GM21360 (cell line): ENCODE data around the gene DLGAP4.
"Not testable (repeated sequence)": the region's sequence is repeated elsewhere in the genome, so short reads cannot be mapped to it uniquely, and the experiment has no call there.

Experiments used
- ATAC-seq: cut with Tn5 transposase; IDR thresholded peaks from one replicate; pipeline ENCODE4 v1.9.1; 2021; ENCODE audit warnings: mild to moderate bottlenecking, moderate library complexity; ENCODE audit not compliant: unreplicated experiment

Gene DLGAP4

DNA sequence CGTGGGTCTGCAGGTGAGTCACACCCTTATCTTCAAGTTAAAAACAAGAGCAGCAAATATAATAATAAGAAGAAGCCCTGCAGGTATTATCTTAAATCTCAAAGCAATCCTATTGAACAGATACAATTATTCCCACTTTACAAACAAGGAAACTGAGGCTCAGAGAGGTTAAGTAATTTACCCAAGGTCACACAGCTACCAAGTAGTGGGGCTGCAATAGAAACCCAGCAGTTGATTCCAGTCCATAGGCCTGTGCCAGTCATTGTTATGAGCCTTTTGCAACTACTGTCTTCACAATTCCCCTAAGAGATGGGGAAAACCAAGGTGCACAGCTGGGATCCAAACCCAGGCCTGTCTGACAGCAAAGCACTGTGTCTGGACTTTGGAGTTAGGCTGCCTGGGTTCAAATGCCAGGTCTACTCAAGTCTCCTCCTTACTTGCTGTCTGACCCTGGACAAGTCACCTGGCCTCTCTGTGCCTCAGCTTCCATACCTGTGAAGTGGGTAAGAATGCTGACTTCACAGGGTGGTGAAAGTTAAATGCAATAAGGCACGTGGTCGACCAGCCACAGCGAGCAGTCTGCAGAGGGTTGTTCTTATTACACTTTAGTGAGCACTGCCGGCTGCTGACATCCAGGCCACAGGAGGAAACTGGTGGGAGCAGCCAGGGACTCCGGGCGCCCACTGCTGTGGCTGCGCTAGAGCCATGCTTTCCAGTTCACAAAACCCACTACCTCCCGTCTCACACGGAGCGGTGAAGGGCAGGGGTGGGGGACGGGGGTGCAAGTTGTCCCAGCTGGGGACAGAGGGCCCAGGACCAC lies 241.3 kb downstream of the DLGAP4 start:
- ATAC-seq = no peak

DNA sequence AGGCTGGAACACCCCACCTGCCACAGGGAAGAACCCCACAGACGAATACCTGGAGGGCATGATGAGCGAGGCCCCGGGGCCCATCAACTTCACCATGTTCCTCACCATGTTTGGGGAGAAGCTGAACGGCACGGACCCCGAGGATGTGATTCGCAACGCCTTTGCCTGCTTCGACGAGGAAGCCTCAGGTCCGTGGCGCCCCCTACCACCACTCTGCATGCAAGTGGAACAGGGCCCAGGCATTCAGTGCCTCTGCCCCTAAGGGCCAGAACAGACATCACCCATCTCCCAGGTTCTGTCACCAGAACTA lies 241.8 kb downstream of the DLGAP4 start:
- no peak for ATAC-seq

DNA sequence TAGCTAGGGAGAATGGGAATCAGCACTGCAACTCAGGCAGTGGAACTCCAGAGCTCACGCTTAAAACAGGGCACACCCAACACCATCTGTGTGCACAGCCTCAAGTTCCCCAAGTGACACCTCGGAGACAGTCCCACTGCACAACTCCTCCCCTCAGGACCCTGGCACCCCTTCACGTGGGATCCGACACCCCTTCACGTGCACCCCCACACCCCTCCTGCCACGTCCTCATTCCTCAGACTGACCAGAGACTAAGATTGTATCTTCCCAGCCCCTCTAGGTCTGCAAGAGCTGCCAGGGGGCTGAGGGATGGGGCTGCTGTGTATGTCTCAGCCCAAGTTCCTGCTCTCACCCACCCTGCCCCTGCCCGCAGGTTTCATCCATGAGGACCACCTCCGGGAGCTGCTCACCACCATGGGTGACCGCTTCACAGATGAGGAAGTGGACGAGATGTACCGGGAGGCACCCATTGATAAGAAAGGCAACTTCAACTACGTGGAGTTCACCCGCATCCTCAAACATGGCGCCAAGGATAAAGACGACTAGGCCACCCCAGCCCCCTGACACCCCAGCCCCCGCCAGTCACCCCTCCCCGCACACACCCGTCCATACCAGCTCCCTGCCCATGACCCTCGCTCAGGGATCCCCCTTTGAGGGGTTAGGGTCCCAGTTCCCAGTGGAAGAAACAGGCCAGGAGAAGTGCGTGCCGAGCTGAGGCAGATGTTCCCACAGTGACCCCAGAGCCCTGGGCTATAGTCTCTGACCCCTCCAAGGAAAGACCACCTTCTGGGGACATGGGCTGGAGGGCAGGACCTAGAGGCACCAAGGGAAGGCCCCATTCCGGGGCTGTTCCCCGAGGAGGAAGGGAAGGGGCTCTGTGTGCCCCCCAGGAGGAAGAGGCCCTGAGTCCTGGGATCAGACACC lies 242.8 kb downstream of the DLGAP4 start:
- no peak for ATAC-seq

DNA sequence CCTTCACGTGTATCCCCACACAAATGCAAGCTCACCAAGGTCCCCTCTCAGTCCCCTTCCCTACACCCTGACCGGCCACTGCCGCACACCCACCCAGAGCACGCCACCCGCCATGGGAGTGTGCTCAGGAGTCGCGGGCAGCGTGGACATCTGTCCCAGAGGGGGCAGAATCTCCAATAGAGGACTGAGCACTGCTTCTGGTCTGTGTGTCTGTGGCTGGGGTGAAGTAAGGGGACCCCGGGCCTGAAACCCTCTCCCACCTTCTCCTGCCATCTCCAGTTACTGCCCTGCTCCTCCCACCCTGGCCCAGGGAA lies 243.4 kb downstream of the DLGAP4 start:
- ATAC-seq = no peak

DNA sequence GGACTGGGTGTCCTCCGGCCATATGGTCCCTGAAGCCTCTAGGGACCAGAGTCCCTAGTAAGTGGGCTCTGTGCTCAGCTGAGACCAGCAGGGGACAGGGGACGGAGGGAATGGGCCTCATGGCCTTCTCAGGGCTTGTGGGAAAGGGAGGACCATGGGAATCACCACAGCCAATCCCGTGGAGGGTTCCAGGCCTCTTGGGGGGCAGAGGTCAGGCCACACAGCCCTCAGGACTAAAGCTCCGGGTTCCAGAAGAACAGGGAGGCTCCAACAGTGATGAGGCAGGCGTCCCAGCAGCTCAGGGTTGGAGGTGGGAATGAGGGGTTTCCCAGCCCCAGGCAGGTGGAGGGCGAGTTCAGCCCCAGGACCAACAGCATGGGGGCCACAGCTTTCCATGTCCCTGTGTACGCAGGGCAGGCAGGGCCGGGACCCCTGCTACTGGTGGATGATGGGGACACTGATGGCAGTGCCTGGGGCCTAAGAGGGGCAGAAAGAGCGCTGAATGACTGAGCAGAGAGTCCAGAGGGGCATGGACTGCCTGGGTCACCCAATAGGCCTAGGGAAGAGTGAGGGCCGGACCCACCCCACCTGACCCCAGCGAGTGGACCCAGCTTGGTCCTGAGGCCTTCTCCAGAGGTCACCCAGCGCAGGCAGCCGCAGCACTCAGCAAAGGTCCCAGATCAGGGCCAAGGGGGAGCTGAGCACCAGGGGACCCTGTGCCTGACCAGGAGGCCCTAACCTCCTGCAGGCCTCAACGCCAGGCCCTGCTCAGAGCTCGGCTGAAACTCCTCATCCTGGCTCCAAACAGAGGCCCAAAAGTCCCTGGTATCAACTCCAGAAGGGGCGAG lies 244.0 kb downstream of the DLGAP4 start:
- no peak for ATAC-seq

DNA sequence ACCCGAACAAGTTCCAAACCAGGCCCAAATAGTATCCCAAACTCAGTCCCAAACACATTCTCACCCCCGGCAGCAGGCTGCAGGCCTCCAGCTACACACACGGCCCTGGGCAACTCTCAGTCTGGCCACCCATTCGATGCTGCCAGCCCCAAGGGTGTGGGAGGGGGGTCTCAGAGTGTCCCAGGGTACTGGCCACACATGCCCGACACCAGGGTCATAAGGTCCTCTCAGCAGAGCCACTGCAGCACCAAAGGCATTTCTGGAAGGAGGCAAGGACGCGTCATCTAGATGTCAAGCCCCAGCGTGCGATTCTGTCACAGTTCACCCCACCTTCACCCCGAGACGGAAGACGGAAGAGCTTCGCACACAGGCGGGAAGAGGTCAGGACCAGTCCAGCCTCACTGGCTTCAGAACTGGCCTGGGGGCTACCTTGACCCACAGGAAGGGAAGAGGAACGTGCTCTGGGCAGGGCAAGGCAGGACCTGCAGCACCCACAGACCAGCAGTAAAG lies 244.7 kb downstream of the DLGAP4 start:
- no peak for ATAC-seq

DNA sequence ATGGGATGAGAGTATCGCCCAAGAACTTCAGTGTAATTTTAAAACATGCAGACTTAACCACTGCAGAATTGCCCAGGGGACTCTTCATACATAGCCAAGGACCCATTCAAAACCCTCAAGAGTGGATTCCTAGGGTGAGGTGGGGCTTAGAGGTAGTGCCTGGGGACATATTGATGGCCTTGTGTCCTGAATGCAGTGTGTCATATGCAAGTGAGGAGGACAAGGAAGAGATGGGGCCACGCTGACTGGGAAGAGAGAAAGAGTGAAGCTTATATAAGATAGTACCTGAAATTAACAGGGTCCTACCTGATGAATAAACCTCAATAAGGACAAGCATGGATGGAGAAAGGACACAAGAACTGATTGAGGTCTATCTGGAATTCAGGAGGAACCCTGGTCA lies 249.1 kb downstream of the DLGAP4 start:
- no peak for ATAC-seq

DNA sequence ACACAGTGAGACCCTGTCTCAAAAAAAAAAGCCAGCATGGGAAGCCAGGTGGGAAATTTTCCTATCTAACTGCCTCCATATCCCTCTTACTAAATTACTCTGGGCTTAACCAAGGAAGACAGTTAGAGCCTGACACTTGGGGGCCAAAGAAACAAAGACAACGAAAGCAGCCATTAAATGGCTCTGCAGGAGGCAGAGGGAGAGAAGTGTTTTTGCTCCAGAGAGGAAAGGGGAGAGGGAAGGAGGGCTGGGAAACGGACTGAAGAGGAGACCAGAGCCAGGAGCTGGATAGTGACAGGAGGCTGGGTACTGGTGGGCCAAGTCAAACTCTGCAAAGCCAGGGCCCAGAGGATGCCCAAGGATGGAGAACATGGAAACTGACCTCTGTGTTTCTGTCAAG lies 256.6 kb downstream of the DLGAP4 start:
- no peak for ATAC-seq

DNA sequence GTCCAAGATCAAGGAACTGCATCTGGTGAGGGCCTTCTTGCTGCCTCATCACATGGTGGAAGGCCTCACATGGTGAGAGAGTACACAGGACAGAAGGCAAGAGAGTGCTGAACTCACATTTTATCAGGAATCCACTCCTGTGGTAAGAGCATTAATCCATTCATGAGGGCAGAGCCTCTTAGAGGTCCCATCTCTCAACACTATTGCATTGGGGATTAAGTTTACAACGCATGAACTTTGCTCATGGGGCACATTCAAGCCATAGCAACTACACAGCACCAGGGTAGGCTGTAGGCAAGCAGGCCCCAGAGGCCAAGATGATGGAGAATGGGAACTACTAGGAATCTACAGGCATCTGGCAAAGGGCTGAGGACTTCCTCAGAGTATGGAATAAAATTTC lies 257.2 kb downstream of the DLGAP4 start:
- no peak for ATAC-seq

DNA sequence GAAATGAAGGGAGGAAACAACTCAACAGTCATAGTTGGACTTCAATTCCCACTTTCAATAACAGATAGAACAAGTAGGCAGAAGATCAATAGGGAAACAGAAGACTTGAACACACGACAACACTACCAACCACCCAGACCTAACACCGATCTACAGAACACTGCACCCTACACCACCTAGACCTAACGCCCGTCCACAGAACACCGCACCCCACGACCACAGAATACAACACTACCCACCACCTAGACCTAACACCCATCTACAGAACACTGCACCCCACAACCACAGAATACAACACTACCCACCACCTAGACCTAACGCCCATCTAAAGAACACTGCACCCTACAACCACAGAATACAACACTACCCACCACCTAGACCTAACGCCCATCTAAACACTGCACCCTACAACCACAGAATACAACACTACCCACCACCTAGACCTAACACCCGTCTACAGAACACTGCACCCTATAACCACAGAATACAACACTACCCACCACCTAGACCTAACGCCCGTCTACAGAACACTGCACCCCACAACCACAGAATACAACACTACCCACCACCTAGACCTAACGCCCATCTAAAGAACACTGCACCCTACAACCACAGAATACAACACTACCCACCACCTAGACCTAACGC lies 258.1 kb downstream of the DLGAP4 start:
- not testable (repeated sequence) for ATAC-seq

DNA sequence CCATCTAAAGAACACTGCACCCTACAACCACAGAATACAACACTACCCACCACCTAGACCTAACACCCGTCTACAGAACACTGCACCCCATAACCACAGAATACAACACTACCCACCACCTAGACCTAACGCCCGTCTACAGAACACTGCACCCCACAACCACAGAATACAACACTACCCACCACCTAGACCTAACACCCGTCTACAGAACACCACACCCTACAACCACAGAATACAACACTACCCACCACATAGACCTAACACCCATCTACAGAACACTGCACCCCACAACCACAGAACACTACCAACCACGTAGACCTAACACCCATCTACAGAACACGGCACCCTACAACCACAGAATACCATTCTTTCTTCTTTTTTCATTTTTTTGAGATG lies 258.6 kb downstream of the DLGAP4 start:
- not testable (repeated sequence) for ATAC-seq

DNA sequence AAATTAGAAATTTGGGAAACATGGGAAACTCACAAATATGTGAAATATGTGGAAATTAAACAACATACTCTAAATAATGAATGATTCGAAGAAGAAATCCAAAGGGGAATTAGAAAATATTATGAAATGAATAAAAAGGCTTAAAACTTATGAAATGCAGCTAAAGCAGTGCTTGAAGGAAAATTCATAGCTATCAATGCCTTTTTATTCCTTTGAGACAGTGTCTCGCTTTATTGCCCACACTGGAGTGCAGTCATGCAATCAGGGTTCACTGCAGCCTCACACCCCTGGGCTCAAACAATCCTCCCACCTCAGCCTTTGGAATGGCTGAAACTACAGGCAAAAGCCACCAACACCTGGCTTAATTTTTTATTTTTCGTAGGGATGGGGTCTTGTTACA lies 259.4 kb downstream of the DLGAP4 start:
- ATAC-seq = no peak

DNA sequence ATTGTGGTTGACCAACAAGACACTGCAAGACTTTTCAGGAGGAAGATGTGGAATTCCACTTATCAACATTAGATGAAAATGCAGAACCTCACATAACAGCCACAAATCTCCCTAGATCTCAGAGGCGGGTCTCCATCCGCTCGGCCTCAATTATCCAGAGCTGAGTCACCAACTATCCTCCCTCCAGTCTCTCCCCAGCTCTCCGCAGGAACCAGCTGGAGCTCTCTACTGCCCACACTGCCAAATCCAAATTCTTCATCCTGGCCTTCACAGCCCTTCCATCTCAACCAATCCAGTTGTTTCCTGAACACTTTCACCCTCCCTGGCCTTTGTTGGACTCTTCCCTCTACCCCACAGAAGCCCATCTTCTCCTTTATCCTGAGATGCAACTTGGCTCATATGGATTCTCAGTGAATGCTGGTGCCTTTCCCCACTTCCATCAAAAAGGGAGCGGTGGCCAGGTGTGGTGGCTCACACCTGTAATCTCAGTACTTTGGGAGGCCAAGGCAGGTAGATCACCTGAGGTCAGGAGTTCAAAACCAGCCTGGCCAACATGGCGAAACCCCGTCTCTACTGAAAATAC lies 263.8 kb downstream of the DLGAP4 start:
- no peak for ATAC-seq

DNA sequence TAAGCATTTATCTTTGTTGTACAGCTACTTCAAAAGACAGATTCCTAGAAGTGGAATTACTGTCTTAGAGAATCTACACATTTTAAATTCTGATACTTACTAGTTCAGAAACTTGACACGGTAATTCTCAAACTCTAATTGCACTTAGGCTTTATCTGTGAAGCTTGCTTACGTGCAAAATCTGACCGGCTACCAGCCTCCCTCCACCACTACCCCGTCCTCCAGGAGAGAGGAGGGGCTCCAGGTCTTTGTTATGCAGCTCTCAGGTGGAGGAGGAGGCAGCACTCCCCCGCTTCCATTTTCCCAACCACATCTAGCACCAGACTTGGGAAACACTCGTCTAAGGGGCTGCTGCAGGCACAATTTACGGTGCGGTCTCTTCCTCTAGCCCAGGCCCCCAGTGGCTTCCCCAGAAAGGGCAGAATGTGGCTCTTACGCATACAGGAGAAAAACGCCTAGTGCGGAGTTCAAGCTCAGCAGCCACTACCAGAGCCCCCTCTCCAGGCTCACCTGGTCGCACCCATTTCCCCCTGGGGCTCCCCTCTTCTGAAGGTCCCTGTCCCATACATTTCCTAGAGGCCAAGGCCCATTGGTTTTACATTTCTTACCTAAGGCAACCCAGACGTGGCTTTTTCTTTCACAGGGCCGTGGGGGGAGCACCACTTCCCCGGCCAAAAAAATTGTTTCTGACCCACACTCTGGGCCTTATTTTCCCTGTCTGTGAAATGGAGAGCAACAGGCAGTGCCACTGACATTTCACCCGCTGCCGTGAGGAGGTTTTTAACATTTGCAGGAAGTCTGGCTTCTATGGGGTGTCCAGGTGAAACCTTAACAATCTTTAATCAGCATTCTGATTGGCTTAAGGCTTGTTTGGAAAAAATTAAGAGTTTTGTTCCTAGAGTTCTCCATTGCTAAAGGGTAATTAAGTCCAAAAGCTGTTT lies 265.7 kb downstream of the DLGAP4 start:
- ATAC-seq = no peak

DNA sequence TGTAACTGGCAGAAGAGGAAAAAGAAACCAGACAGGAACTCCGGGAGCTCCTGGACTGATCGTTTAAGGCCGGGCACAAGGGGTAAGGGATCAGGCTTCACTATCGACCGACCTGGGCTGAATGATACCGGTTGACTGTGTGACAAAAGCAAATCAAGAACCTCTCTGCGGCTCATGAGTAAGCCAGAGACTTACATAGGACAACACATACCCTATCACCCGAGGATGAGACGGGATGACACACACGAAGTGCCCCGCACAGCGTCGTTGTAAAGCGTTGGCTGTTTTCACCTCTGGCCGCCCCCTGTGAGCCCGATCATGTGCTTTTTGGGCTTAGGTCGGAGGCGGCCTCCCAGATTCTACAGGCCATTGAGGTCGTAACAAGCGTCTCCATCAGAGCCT lies 266.6 kb downstream of the DLGAP4 start:
- no peak for ATAC-seq

DNA sequence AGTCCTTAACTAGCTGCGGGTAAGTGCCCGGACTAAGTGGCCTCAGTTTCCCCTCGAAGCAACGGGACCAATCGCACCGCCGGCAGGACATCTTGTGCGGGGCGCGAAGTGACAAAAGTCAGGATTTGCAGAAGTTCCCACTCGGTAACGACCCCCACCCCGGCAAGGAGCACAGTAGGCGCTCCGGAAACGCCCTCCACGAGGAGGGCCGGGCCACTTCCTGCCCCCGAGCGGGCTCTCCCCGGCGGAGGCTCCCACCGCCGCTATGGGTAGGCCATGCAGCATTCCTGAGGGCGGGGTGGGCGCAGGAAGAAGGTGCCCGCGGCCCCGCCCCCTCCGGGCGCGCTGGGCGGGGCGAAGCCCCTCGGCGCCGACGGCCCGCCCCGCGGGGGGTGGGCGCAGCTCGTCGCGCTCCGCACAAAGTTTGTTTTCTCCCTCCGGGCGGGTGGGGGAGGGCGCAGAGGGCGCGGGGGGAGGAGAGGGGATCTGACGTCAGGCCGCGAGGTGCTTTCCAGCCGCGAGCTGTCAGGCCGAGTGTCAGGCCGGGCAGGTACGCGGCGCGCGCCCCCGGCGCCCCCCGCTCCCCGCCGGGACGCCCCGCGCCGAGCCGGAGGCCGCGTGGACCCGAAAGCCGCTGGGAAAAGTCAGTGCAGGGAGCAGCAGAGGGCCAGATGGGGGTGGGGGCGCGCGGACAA lies 267.1 kb downstream of the DLGAP4 start, which contains the start of gene TGIF2:
Gene TGIF2 (plus strand): TSS at position 495 of the 695 bp plus-strand sequence. CDS start 5,178 bp downstream, outside the sequence.
- ATAC-seq = peak; percentile 50

DNA sequence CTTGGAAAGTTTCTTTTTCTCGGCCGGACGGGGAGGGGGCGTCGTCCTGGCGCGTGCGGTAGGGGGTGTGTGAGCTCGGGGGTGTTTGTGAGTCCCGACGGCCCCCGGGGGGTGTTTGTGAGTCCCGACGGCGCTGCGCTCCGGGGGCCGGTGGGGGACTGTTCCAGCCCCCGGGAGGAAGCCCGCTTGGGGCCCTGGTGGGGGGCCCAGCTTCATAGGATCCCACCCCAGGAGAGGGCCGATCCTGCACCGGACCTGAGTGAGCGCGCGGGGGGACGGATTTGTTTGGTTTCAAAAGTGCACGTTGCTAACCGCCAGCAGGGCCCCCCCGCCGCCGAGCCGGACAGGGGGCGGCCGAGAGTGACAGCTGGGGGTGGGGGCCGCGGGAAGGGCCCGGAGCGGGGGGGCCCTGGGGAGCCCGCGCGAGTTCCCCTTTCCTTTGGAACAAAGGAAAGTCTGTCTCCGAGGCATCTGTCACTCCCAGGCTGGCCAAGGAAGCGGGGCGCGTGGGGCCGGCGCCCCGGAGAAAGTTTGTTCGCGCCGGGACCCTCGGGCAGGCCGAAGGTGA lies 267.7 kb downstream of the DLGAP4 start:
- ATAC-seq = no peak
